HCT116 (cell line): ENCODE measurements around the gene RAI14. TPM values are rescaled to one million over a fixed set of nuclear protein-coding genes. Genes with fewer than 3 reads are reported as not detected.

Source experiments
- ATAC-seq: fragments of 200-7000 bp; cut with Tn5 transposase; 2 replicates; pipeline ENCODE4 v1.9.1; 2020; ENCODE audit warnings: mild to moderate bottlenecking, moderate library complexity
- BruUV-seq: library from RNA; stranded (reverse); fragments of 400-500 nt; replicated peaks from 2 replicates; lab custom pipeline; 2021; lab: Mats Ljungman, UMichigan
- CTCF ChIA-PET: fragments of 300-600 bp; sonication (Branson Sonifier 250); formaldehyde crosslinking; loops from one replicate; lab custom pipeline; 2021; ENCODE audit warnings: antibody characterized with exemption; lab: Charles Lee
- POLR2A ChIA-PET: fragments of 300-600, 350-600 bp; sonication (Branson Sonifier 250); formaldehyde crosslinking; loops from one replicate; lab custom pipeline; 2021; ENCODE audit warnings: antibody characterized with exemption; lab: Charles Lee
- RAD21 ChIA-PET, 2 experiments: fragments of 300-600 bp; sonication (Branson Sonifier 250); formaldehyde crosslinking; loops; one replicate each; lab custom pipeline; 2023; ENCODE audit warnings: low total read pairs in 2 of 2; ENCODE audit not compliant: uncharacterized antibody in 2 of 2, unreplicated experiment in 2 of 2, low non-redundant PET in 1 of 2; lab: Charles Lee
- DNase-seq: peaks from one replicate; pipeline ENCODE4 v3.0.0-alpha.2; 2010; ENCODE audit warnings: low read depth, low spot score
- H2AFZ ChIP-seq: fragments of 200-600 bp; shearing (Covaris generic), sonication (generic); 2 replicates; pipeline ENCODE4 v1.6.1; 2017; ENCODE audit warnings: low read depth, mixed run types, mixed read lengths, antibody characterized with exemption, low read length; ENCODE audit not compliant: poor library complexity, severe bottlenecking
- H3K27ac ChIP-seq: 2 replicates; pipeline ENCODE4 v1.5.1; 2012; ENCODE audit warnings: low read depth, low read length
- H3K27me3 ChIP-seq: fragments of 200-600 bp; sonication (generic); 2 replicates; pipeline ENCODE4 v1.6.1; 2016; ENCODE audit warnings: mixed run types, low read length, mixed read lengths; ENCODE audit not compliant: insufficient read depth
- H3K36me3 ChIP-seq, 2 experiments: fragments of 200-500 bp in 1 of 2; fragments of 200-600 bp in 1 of 2; sonication (Bioruptor generic) in 1 of 2; sonication (generic) in 1 of 2; 2 replicates each; pipeline versions ENCODE4 v1.5.1 to v1.6.1; 2014 to 2016; ENCODE audit warnings: low read length in 2 of 2, inconsistent platforms in 1 of 2, mixed read lengths in 1 of 2, mixed run types in 1 of 2; ENCODE audit not compliant: insufficient read depth in 2 of 2, control insufficient read depth in 1 of 2
- H3K4me1 ChIP-seq, 2 experiments: fragments of 200-600 bp in 1 of 2; sonication (generic) in 1 of 2; 2 replicates each; pipeline versions ENCODE4 v1.5.1 to v1.6.1; 2012 to 2017; ENCODE audit warnings: low read length in 2 of 2, inconsistent platforms in 1 of 2, mild to moderate bottlenecking in 1 of 2, mixed read lengths in 1 of 2, mixed run types in 1 of 2, moderate library complexity in 1 of 2; ENCODE audit not compliant: insufficient read depth in 2 of 2, control insufficient read depth in 1 of 2
- H3K4me2 ChIP-seq: fragments of 200-600 bp; sonication (generic); 2 replicates; pipeline ENCODE4 v1.6.1; 2017; ENCODE audit warnings: mixed run types, low read length, mixed read lengths
- H3K4me3 ChIP-seq, 2 experiments: fragments of 200-600 bp in 1 of 2; sonication (generic) in 1 of 2; replicated peaks in 1 of 2; 2 replicates each; pipeline ENCODE4 v1.5.1; 2011 to 2016; ENCODE audit warnings: low read length in 2 of 2, control low read depth in 1 of 2, low read depth in 1 of 2, mild to moderate bottlenecking in 1 of 2, mixed read lengths in 1 of 2, mixed run types in 1 of 2
- H3K79me2 ChIP-seq: fragments of 200-600 bp; sonication (generic); 2 replicates; pipeline ENCODE4 v1.6.1; 2017; ENCODE audit warnings: mild to moderate bottlenecking, mixed run types, low read length, moderate library complexity, mixed read lengths; ENCODE audit not compliant: insufficient read depth
- H3K9ac ChIP-seq: fragments of 200-600 bp; sonication (generic); 2 replicates; pipeline ENCODE4 v1.6.1; 2016; ENCODE audit warnings: low read length, mixed read lengths
- H3K9me2 ChIP-seq: fragments of 200-600 bp; sonication (generic), shearing (Covaris generic); 2 replicates; pipeline ENCODE4 v1.6.1; 2017; ENCODE audit warnings: mixed run types, mild to moderate bottlenecking, moderate library complexity; ENCODE audit not compliant: insufficient read depth
- H3K9me3 ChIP-seq, 2 experiments: fragments of 200-500 bp in 1 of 2; fragments of 200-600 bp in 1 of 2; sonication (Bioruptor generic) in 1 of 2; sonication (generic) in 1 of 2; 2 replicates each; pipeline ENCODE4 v1.6.1; 2014 to 2017; ENCODE audit warnings: low read length in 2 of 2, mixed read lengths in 2 of 2, inconsistent platforms in 1 of 2, low read depth in 1 of 2, mild to moderate bottlenecking in 1 of 2, mixed run types in 1 of 2, moderate library complexity in 1 of 2; ENCODE audit not compliant: control insufficient read depth in 1 of 2, insufficient read depth in 1 of 2
- H4K20me1 ChIP-seq: fragments of 200-600 bp; sonication (generic), shearing (Covaris generic); 2 replicates; pipeline ENCODE4 v1.6.1; 2017; ENCODE audit warnings: mixed run types, mild to moderate bottlenecking, moderate library complexity; ENCODE audit not compliant: insufficient read depth
- CBX3 ChIP-seq: IDR thresholded peaks from 2 replicates; pipeline ENCODE4 v1.6.1; 2012; ENCODE audit warnings: low read depth
- CEBPB ChIP-seq: IDR thresholded peaks from 2 replicates; pipeline ENCODE4 v1.6.1; 2012; ENCODE audit warnings: low read depth
- CTCF ChIP-seq, 3 experiments: fragments of 200-600 bp in 1 of 3; sonication (generic) in 1 of 3; IDR thresholded peaks in 2 of 3; conservative IDR thresholded peaks in 1 of 3; 2 replicates each; pipeline ENCODE4 v1.5.1; 2012 to 2017; ENCODE audit warnings: low read depth in 2 of 3, low read length in 2 of 3, antibody characterized with exemption in 1 of 3, borderline replicate concordance in 1 of 3, control low read depth in 1 of 3, mild to moderate bottlenecking in 1 of 3, mixed read lengths in 1 of 3, mixed run types in 1 of 3, moderate library complexity in 1 of 3; ENCODE audit not compliant: insufficient read depth in 1 of 3
- EGR1 ChIP-seq: IDR thresholded peaks from 2 replicates; pipeline ENCODE4 v1.6.1; 2012; ENCODE audit warnings: low read depth
- ELF1 ChIP-seq: IDR thresholded peaks from 2 replicates; pipeline ENCODE4 v1.6.1; 2012; ENCODE audit warnings: low read depth, borderline replicate concordance
- EZH2 ChIP-seq: fragments of 200-600 bp; sonication (generic); IDR thresholded peaks from 2 replicates; pipeline ENCODE4 v1.6.1; 2017; ENCODE audit warnings: antibody characterized with exemption, mixed run types
- EZH2phosphoT487 ChIP-seq: fragments of 200-600 bp; IDR thresholded peaks from 2 replicates; pipeline ENCODE4 v1.6.1; 2018; ENCODE audit warnings: antibody characterized with exemption, borderline replicate concordance
- FOSL1 ChIP-seq: IDR thresholded peaks from 2 replicates; pipeline ENCODE4 v1.6.1; 2012; ENCODE audit warnings: low read depth
- JUND ChIP-seq: IDR thresholded peaks from 2 replicates; pipeline ENCODE4 v1.6.1; 2012
- MAX ChIP-seq: IDR thresholded peaks from 2 replicates; pipeline ENCODE4 v1.6.1; 2012
- POLR2A ChIP-seq: IDR thresholded peaks from 2 replicates; pipeline ENCODE4 v1.7.0; 2011; ENCODE audit warnings: borderline replicate concordance; ENCODE audit not compliant: insufficient read depth, insufficient read length; ENCODE audit errors: extremely low read depth
- RAD21 ChIP-seq: IDR thresholded peaks from 2 replicates; pipeline ENCODE4 v1.6.1; 2012; ENCODE audit warnings: low read depth, mild to moderate bottlenecking
- REST ChIP-seq: IDR thresholded peaks from 2 replicates; pipeline ENCODE4 v1.6.1; 2012; ENCODE audit warnings: low read depth
- SIN3A ChIP-seq: IDR thresholded peaks from 2 replicates; pipeline ENCODE4 v1.6.1; 2012; ENCODE audit warnings: low read depth
- SP1 ChIP-seq: IDR thresholded peaks from 2 replicates; pipeline ENCODE4 v1.6.1; 2012; ENCODE audit warnings: low read depth
- SRF ChIP-seq: IDR thresholded peaks from 2 replicates; pipeline ENCODE4 v1.6.1; 2012; ENCODE audit warnings: low read depth
- TCF7L2 ChIP-seq: IDR thresholded peaks from 2 replicates; pipeline ENCODE4 v1.7.0; 2011; ENCODE audit warnings: borderline replicate concordance, inconsistent platforms; ENCODE audit not compliant: insufficient read depth, insufficient read length; ENCODE audit errors: extremely low read depth
- YY1 ChIP-seq: IDR thresholded peaks from 2 replicates; pipeline ENCODE4 v1.6.1; 2011; ENCODE audit warnings: low read length, low read depth, moderate library complexity, mild to moderate bottlenecking; ENCODE audit not compliant: insufficient replicate concordance; ENCODE audit errors: extremely low read depth
- ZFX ChIP-seq: fragments of 450-650 bp; IDR thresholded peaks from 2 replicates; pipeline ENCODE4 v1.6.1; 2017
- ZNF274 ChIP-seq: fragments of 200-500 bp; sonication (Bioruptor generic); IDR thresholded peaks from 2 replicates; pipeline ENCODE4 v1.6.1; 2014; ENCODE audit warnings: mild to moderate bottlenecking, low read depth, low read length, inconsistent platforms
- intact Hi-C: fragments of 100-400 bp; cut with micrococcal nuclease; formaldehyde crosslinking; loops from 2 replicates; pipeline ENCODE4 v1.10.0; 2022
- total RNA-seq: library from RNA; stranded (reverse); gene quantifications from one replicate; pipeline ENCODE4 v1.2.1, GENCODE V29; 2021; ENCODE audit not compliant: unreplicated experiment

RAI14 gene
- total RNA-seq, 1 experiment from 2014 or later = 47.9 TPM

- Histone ChIP-seq H3K9me2 (no peaks in the 10 kb centered on the region), H3K4me1 (peaks cover 0 to 8% of the 10 kb centered on the region in 2 experiments; a peak in 1 of 4 replicates), H3K27ac (no peak overlapping the region)
- TF ChIP-seq EZH2phosphoT487 (no peak), SP1 (no peak), ELF1 (no peak), ZNF274 (no peak), CBX3 (no peak), TCF7L2 (no peak), JUND (no peak), ZFX (no peak), EZH2 (no peak), MAX (no peak), CEBPB (no peak), REST (no peak), SIN3A (no peak), CTCF (IDR thresholded peaks at IDR 0.05 in 2 of 3, conservative IDR thresholded peaks at IDR 0.05 in 1 of 3; ENCODE audit: borderline replicate concordance in 1 of 3, insufficient read depth in 1 of 3, low read depth in 2 of 3, low read length in 2 of 3) (no peak), RAD21 (no peak), EGR1 (no peak), YY1 (no peak), SRF (no peak), POLR2A (no peak), FOSL1 (no peak)
- TF ChIP-seq, all 23 proteins: peak for 0
- no peaks in the 10 kb centered on the region for H3K79me2 ChIP-seq
- RAD21 ChIA-PET = no interaction called here
- no peaks in the 10 kb centered on the region for H3K9me3 ChIP-seq
- H3K4me3 ChIP-seq = no peak overlapping the region
- no peak overlapping the region for H3K4me2 ChIP-seq
- TSS peak; percentile 12 for BruUV-seq
- DNase-seq (no peak), ATAC-seq (no peak)
- H3K9ac ChIP-seq = no peak overlapping the region
- no peak overlapping the region for H2AFZ ChIP-seq
- CTCF ChIA-PET = no interaction called here
- no peaks in the 10 kb centered on the region for H4K20me1 ChIP-seq
- peaks cover 0 to 2% of the 10 kb centered on the region in 2 experiments; a peak in 2 of 4 replicates for H3K36me3 ChIP-seq
- intact Hi-C loops = no loop called here
- POLR2A ChIA-PET = no interaction called here
- no peaks in the 10 kb centered on the region for H3K27me3 ChIP-seq
These were observed 178.1 kb downstream of the RAI14 start for GRCh38 chr5:34833976-34834793.
